ENCODE results near the gene LYZL1. TPM values are rescaled to one million over a fixed set of nuclear protein-coding genes. Genes with fewer than 3 reads are reported as not detected.
"Not testable (repeated sequence)": the region's sequence is repeated elsewhere in the genome, so short reads cannot be mapped to it uniquely, and the experiment has no call there.

LYZL1 gene
- total RNA-seq, 2 donors from 2014 or later = not detected

- no peak for ATAC-seq
- DNase-seq = no peak
- no peak overlapping the region for H3K27ac Mint-ChIP-seq
- no peak overlapping the region for H3K4me3 Mint-ChIP-seq
- no peaks in the 10 kb centered on the region for H3K36me3 Mint-ChIP-seq (ENCODE audit: low read depth)
- H3K27me3 Mint-ChIP-seq = peaks cover 4% of the 10 kb centered on the region
- H3K4me1 Mint-ChIP-seq = no peaks in the 10 kb centered on the region
- H3K9me3 ChIP-seq (ENCODE audit: control insufficient read depth, low read length, poor library complexity, severe bottlenecking) = no peaks in the 10 kb centered on the region
These were observed 18.0 kb upstream of the LYZL1 start for GRCh38 chr10:29270883-29271282.

- no peaks in the 10 kb centered on the region for H3K9me3 ChIP-seq (ENCODE audit: control insufficient read depth, low read length, poor library complexity, severe bottlenecking)
- ATAC-seq (no peak), DNase-seq (no peak)
- no peak overlapping the region for H3K4me3 Mint-ChIP-seq
- peaks cover 4% of the 10 kb centered on the region for H3K27me3 Mint-ChIP-seq
- H3K27ac Mint-ChIP-seq = no peak overlapping the region
- H3K4me1 Mint-ChIP-seq = no peaks in the 10 kb centered on the region
- no peaks in the 10 kb centered on the region for H3K36me3 Mint-ChIP-seq (ENCODE audit: low read depth)
These were observed 17.0 kb upstream of the LYZL1 start for GRCh38 chr10:29271877-29272276.

GRCh38 chr10:29273478-29273877 is 15.4 kb upstream of the LYZL1 start:
- no peak for ATAC-seq
- H3K27me3 Mint-ChIP-seq = peaks cover 9% of the 10 kb centered on the region
- no peak for DNase-seq
- no peaks in the 10 kb centered on the region for H3K4me1 Mint-ChIP-seq
- no peaks in the 10 kb centered on the region for H3K36me3 Mint-ChIP-seq (ENCODE audit: low read depth)
- H3K4me3 Mint-ChIP-seq = no peak overlapping the region
- no peak overlapping the region for H3K27ac Mint-ChIP-seq
- no peaks in the 10 kb centered on the region for H3K9me3 ChIP-seq (ENCODE audit: control insufficient read depth, low read length, poor library complexity, severe bottlenecking)

- DNase-seq (no peak), ATAC-seq (no peak)
- no peaks in the 10 kb centered on the region for H3K4me1 Mint-ChIP-seq
- H3K27ac Mint-ChIP-seq = no peak overlapping the region
- peaks cover 17% of the 10 kb centered on the region for H3K27me3 Mint-ChIP-seq
- no peak overlapping the region for H3K4me3 Mint-ChIP-seq
- no peaks in the 10 kb centered on the region for H3K36me3 Mint-ChIP-seq (ENCODE audit: low read depth)
- no peaks in the 10 kb centered on the region for H3K9me3 ChIP-seq (ENCODE audit: control insufficient read depth, low read length, poor library complexity, severe bottlenecking)
These were observed 12.5 kb upstream of the LYZL1 start for GRCh38 chr10:29276251-29276850.

GRCh38 chr10:29277296-29277695 is 11.6 kb upstream of the LYZL1 start:
- Mint-ChIP-seq H3K27me3 (peaks cover 17% of the 10 kb centered on the region), H3K36me3 (ENCODE audit: low read depth) (no peaks in the 10 kb centered on the region), H3K27ac (no peak overlapping the region), H3K4me3 (no peak overlapping the region), H3K4me1 (no peaks in the 10 kb centered on the region)
- no peak for DNase-seq
- no peak for ATAC-seq
- no peaks in the 10 kb centered on the region for H3K9me3 ChIP-seq (ENCODE audit: control insufficient read depth, low read length, poor library complexity, severe bottlenecking)

GRCh38 chr10:29279779-29280487 is 8.9 kb upstream of the LYZL1 start:
- Mint-ChIP-seq H3K27ac (no peak overlapping the region), H3K4me1 (no peaks in the 10 kb centered on the region), H3K27me3 (peaks cover 37% of the 10 kb centered on the region), H3K4me3 (no peak overlapping the region), H3K36me3 (ENCODE audit: low read depth) (no peaks in the 10 kb centered on the region)
- ATAC-seq = no peak
- no peak for DNase-seq
- H3K9me3 ChIP-seq (ENCODE audit: control insufficient read depth, low read length, poor library complexity, severe bottlenecking) = no peaks in the 10 kb centered on the region

- Mint-ChIP-seq H3K36me3 (ENCODE audit: low read depth) (no peaks in the 10 kb centered on the region), H3K4me1 (no peaks in the 10 kb centered on the region), H3K27ac (no peak overlapping the region), H3K4me3 (no peak overlapping the region), H3K27me3 (peaks cover 36% of the 10 kb centered on the region)
- ATAC-seq (no peak), DNase-seq (no peak)
- H3K9me3 ChIP-seq (ENCODE audit: control insufficient read depth, low read length, poor library complexity, severe bottlenecking) = no peaks in the 10 kb centered on the region
These were observed 8.4 kb upstream of the LYZL1 start for GRCh38 chr10:29280488-29280840.

- Mint-ChIP-seq H3K36me3 (ENCODE audit: low read depth) (no peaks in the 10 kb centered on the region), H3K27me3 (peaks cover 57% of the 10 kb centered on the region), H3K4me3 (no peak overlapping the region), H3K27ac (no peak overlapping the region), H3K4me1 (no peaks in the 10 kb centered on the region)
- DNase-seq (no peak), ATAC-seq (no peak)
- H3K9me3 ChIP-seq (ENCODE audit: control insufficient read depth, low read length, poor library complexity, severe bottlenecking) = no peaks in the 10 kb centered on the region
These were observed 3.2 kb upstream of the LYZL1 start for GRCh38 chr10:29285624-29286051.

GRCh38 chr10:29287635-29288034 is 1.2 kb upstream of the LYZL1 start:
- no peaks in the 10 kb centered on the region for H3K36me3 Mint-ChIP-seq (ENCODE audit: low read depth)
- H3K27ac Mint-ChIP-seq = no peak overlapping the region
- ATAC-seq (no peak), DNase-seq (no peak)
- H3K4me3 Mint-ChIP-seq = no peak overlapping the region
- no peaks in the 10 kb centered on the region for H3K4me1 Mint-ChIP-seq
- H3K9me3 ChIP-seq (ENCODE audit: control insufficient read depth, low read length, poor library complexity, severe bottlenecking) = no peaks in the 10 kb centered on the region
- peaks cover 61% of the 10 kb centered on the region for H3K27me3 Mint-ChIP-seq

GRCh38 chr10:29291561-29291960 is 2.7 kb downstream of the LYZL1 start:
- not testable (repeated sequence) for DNase-seq; H3K4me1 Mint-ChIP-seq; ATAC-seq; H3K9me3 ChIP-seq (ENCODE audit: control insufficient read depth, low read length, poor library complexity, severe bottlenecking); H3K27ac Mint-ChIP-seq; H3K4me3 Mint-ChIP-seq; H3K36me3 Mint-ChIP-seq (ENCODE audit: low read depth)
- H3K27me3 Mint-ChIP-seq = peaks cover 44% of the 10 kb centered on the region

- not testable (repeated sequence) for ATAC-seq; H3K4me1 Mint-ChIP-seq; DNase-seq; H3K9me3 ChIP-seq (ENCODE audit: control insufficient read depth, low read length, poor library complexity, severe bottlenecking); H3K27ac Mint-ChIP-seq; H3K4me3 Mint-ChIP-seq; H3K36me3 Mint-ChIP-seq (ENCODE audit: low read depth)
- peaks cover 36% of the 10 kb centered on the region for H3K27me3 Mint-ChIP-seq
These were observed 3.5 kb downstream of the LYZL1 start for GRCh38 chr10:29292406-29292805.

- ATAC-seq (no peak), DNase-seq (no peak)
- Mint-ChIP-seq H3K4me1 (no peaks in the 10 kb centered on the region), H3K36me3 (ENCODE audit: low read depth) (no peaks in the 10 kb centered on the region), H3K27me3 (peaks cover 18% of the 10 kb centered on the region), H3K27ac (no peak overlapping the region), H3K4me3 (no peak overlapping the region)
- H3K9me3 ChIP-seq (ENCODE audit: control insufficient read depth, low read length, poor library complexity, severe bottlenecking) = no peaks in the 10 kb centered on the region
These were observed 6.9 kb downstream of the LYZL1 start for GRCh38 chr10:29295813-29296212.

GRCh38 chr10:29297678-29298077 is 8.8 kb downstream of the LYZL1 start:
- no peak overlapping the region for H3K4me3 Mint-ChIP-seq
- peaks cover 17% of the 10 kb centered on the region for H3K27me3 Mint-ChIP-seq

GRCh38 chr10:29301359-29301910 is 12.6 kb downstream of the LYZL1 start:
- H3K27me3 Mint-ChIP-seq = peaks cover 27% of the 10 kb centered on the region

More at GRCh38 chr10:29297678-29298077, 8.8 kb downstream of the LYZL1 start:
- no peaks in the 10 kb centered on the region for H3K36me3 Mint-ChIP-seq (ENCODE audit: low read depth)
- DNase-seq (no peak), ATAC-seq (no peak)
- no peaks in the 10 kb centered on the region for H3K9me3 ChIP-seq (ENCODE audit: control insufficient read depth, low read length, poor library complexity, severe bottlenecking)
- no peak overlapping the region for H3K27ac Mint-ChIP-seq
- no peaks in the 10 kb centered on the region for H3K4me1 Mint-ChIP-seq

More at GRCh38 chr10:29301359-29301910, 12.6 kb downstream of the LYZL1 start:
- ATAC-seq (no peak), DNase-seq (no peak)
- Mint-ChIP-seq H3K36me3 (ENCODE audit: low read depth) (no peaks in the 10 kb centered on the region), H3K4me1 (peaks cover 3% of the 10 kb centered on the region), H3K27ac (no peak overlapping the region), H3K4me3 (no peak overlapping the region)
- no peaks in the 10 kb centered on the region for H3K9me3 ChIP-seq (ENCODE audit: control insufficient read depth, low read length, poor library complexity, severe bottlenecking)
